Keratinocyte (primary cell): ENCODE results near the gene MAP7D1. TPM values are rescaled to one million over a fixed set of nuclear protein-coding genes. Genes with fewer than 3 reads are reported as not detected.
A peak's percentile ranks its signal among the peaks of the same experiment; 100 is the strongest.

ENCODE experiments used
- DNase-seq: peaks from one replicate; pipeline ENCODE4 v3.0.0-alpha.2; 2011; ENCODE audit warnings: low read depth, missing footprints, low spot score
- FAIRE-seq: peaks from 2 replicates; lab custom pipeline; 2011; peaks lifted over from hg19 to GRCh38; lab: Jason Lieb, UNC
- H2AFZ ChIP-seq: 2 replicates; pipeline ENCODE4 v1.6.0; 2012; ENCODE audit warnings: low read length, control low read depth, inconsistent platforms; ENCODE audit not compliant: control insufficient read depth
- H3K27ac ChIP-seq: 2 replicates; pipeline ENCODE4 v1.5.1; 2011; ENCODE audit warnings: low read length; ENCODE audit not compliant: control insufficient read depth, insufficient read depth
- H3K27me3 ChIP-seq: 3 replicates; pipeline ENCODE4 v1.6.0; 2011; ENCODE audit warnings: low read length; ENCODE audit not compliant: control insufficient read depth, insufficient read depth; ENCODE audit errors: extremely low read depth
- H3K36me3 ChIP-seq, 2 experiments: 2 replicates in 1 of 2; 3 replicates in 1 of 2; pipeline ENCODE4 v1.5.1; 2011; ENCODE audit warnings: low read length in 2 of 2, mild to moderate bottlenecking in 1 of 2; ENCODE audit not compliant: control insufficient read depth in 2 of 2, insufficient read depth in 2 of 2; ENCODE audit errors: extremely low read depth in 1 of 2
- H3K4me1 ChIP-seq: 3 replicates; pipeline ENCODE4 v1.5.1; 2011; ENCODE audit warnings: low read length; ENCODE audit not compliant: control insufficient read depth, insufficient read depth; ENCODE audit errors: extremely low read depth
- H3K4me2 ChIP-seq: 3 replicates; pipeline ENCODE4 v1.6.0; 2011; ENCODE audit warnings: low read depth, low read length; ENCODE audit not compliant: control insufficient read depth, insufficient read depth; ENCODE audit errors: extremely low read depth
- H3K4me3 ChIP-seq, 3 experiments: fragments of 200-600 bp in 1 of 3; sonication (generic) in 1 of 3; 2 replicates in 2 of 3; 3 replicates in 1 of 3; pipeline ENCODE4 v1.5.1; 2011 to 2016; ENCODE audit warnings: low read length in 3 of 3, mild to moderate bottlenecking in 3 of 3, control low read depth in 2 of 3, inconsistent platforms in 1 of 3, low read depth in 1 of 3, mixed read lengths in 1 of 3, mixed run types in 1 of 3, moderate library complexity in 1 of 3; ENCODE audit not compliant: control insufficient read depth in 2 of 3, insufficient read depth in 2 of 3; ENCODE audit errors: extremely low read depth in 1 of 3
- H3K79me2 ChIP-seq: 2 replicates; pipeline ENCODE4 v1.6.0; 2012; ENCODE audit warnings: low read length; ENCODE audit not compliant: control insufficient read depth, insufficient read depth
- H3K9ac ChIP-seq: 3 replicates; pipeline ENCODE4 v1.6.0; 2011; ENCODE audit warnings: low read length; ENCODE audit not compliant: control insufficient read depth, insufficient read depth; ENCODE audit errors: extremely low read depth
- H3K9me1 ChIP-seq: 3 replicates; pipeline ENCODE4 v1.6.0; 2011; ENCODE audit warnings: low read length; ENCODE audit not compliant: control insufficient read depth, insufficient read depth; ENCODE audit errors: extremely low read depth
- H3K9me3 ChIP-seq: 2 replicates; pipeline ENCODE4 v1.5.1; 2012; ENCODE audit warnings: low read depth, low read length; ENCODE audit not compliant: control insufficient read depth
- H4K20me1 ChIP-seq: 3 replicates; pipeline ENCODE4 v1.6.0; 2011; ENCODE audit warnings: low read length; ENCODE audit not compliant: control insufficient read depth, insufficient read depth; ENCODE audit errors: extremely low read depth
- CTCF ChIP-seq, 3 experiments: IDR thresholded peaks in 1 of 3; conservative IDR thresholded peaks in 1 of 3; optimal IDR thresholded peaks in 1 of 3; 2 replicates in 2 of 3; 3 replicates in 1 of 3; pipeline versions ENCODE3 to v1.5.1; 2011; ENCODE audit warnings: low read length in 3 of 3, mild to moderate bottlenecking in 3 of 3, moderate library complexity in 2 of 3, control low read depth in 1 of 3, inconsistent platforms in 1 of 3; ENCODE audit not compliant: insufficient read depth in 2 of 3; ENCODE audit errors: extremely low read depth in 1 of 3
- EZH2 ChIP-seq: IDR thresholded peaks from one replicate; pipeline ENCODE4 v1.6.1; 2012; ENCODE audit warnings: inconsistent platforms, mild to moderate bottlenecking, low read length, moderate library complexity
- dilution Hi-C: fragments of 300-500 bp; cut with MboI; formaldehyde crosslinking; loops from one replicate; pipeline ENCODE4 v1.7.0; 2020; ENCODE audit warnings: low sequenced_read_pairs; ENCODE audit not compliant: extremely low pct_ligation_motif_present
- polyA plus RNA-seq, 5 experiments: library from polyadenylated mRNA; depleted of rRNA in 3 of 5; stranded (reverse) in 3 of 5; stranded (forward) in 1 of 5; unstranded in 1 of 5; fragments of >200 nt; gene quantifications; 1 replicate in 1 of 5; 2 replicates in 3 of 5; 3 replicates in 1 of 5; pipeline versions ENCODE4 v1.2.1 to v1.2.3, GENCODE V29; 2011 to 2012; ENCODE audit warnings: missing spikeins in 2 of 5, low read depth in 1 of 5, low replicate concordance in 1 of 5

The MAP7D1 gene
- polyA plus RNA-seq, 1 donor (not counting 4 experiments of a cell fraction or from before 2014, with no cell fraction given), result 75.0 TPM

- Histone ChIP-seq H2AFZ (peak overlapping the region; percentile 74), H4K20me1 (no peaks in the 10 kb centered on the region), H3K27me3 (no peaks in the 10 kb centered on the region), H3K4me2 (peak overlapping the region; percentile 37), H3K9me1 (no peaks in the 10 kb centered on the region), H3K4me1 (peaks cover 5% of the 10 kb centered on the region), H3K27ac (no peak overlapping the region), H3K36me3 (no peaks in the 10 kb centered on the region), H3K9ac (no peak overlapping the region), H3K79me2 (no peaks in the 10 kb centered on the region), H3K4me3 (no peak overlapping the region), H3K9me3 (no peaks in the 10 kb centered on the region)
- no peak for TF ChIP-seq CTCF (optimal IDR thresholded peaks at IDR 0.05 in 1 of 3, IDR thresholded peaks at IDR 0.05 in 1 of 3, conservative IDR thresholded peaks at IDR 0.05 in 1 of 3; ENCODE audit: extremely low read depth in 1 of 3, insufficient read depth in 2 of 3, low read length in 3 of 3)
- TF ChIP-seq EZH2, result no peak
- FAIRE-seq (no peak), DNase-seq (no peak)
- dilution Hi-C loops, result no loop called here
Observed at GRCh38 chr1:36207339-36207738, 51.4 kb downstream of the MAP7D1 start.

- FAIRE-seq, result no peak
- Histone ChIP-seq H3K9me1 (no peaks in the 10 kb centered on the region), H3K27me3 (no peaks in the 10 kb centered on the region), H3K4me3 (no peak overlapping the region), H3K36me3 (no peaks in the 10 kb centered on the region), H3K9me3 (no peaks in the 10 kb centered on the region), H3K4me1 (peaks cover 5% of the 10 kb centered on the region), H2AFZ (no peak overlapping the region), H4K20me1 (no peaks in the 10 kb centered on the region), H3K79me2 (no peaks in the 10 kb centered on the region), H3K9ac (no peak overlapping the region), H3K4me2 (no peak overlapping the region), H3K27ac (no peak overlapping the region)
- dilution Hi-C loops, result no loop called here
- no peak for DNase-seq
- no peak for TF ChIP-seq EZH2
- TF ChIP-seq CTCF (optimal IDR thresholded peaks at IDR 0.05 in 1 of 3, IDR thresholded peaks at IDR 0.05 in 1 of 3, conservative IDR thresholded peaks at IDR 0.05 in 1 of 3; ENCODE audit: extremely low read depth in 1 of 3, insufficient read depth in 2 of 3, low read length in 3 of 3), result no peak
Observed at GRCh38 chr1:36208978-36209703, 53.2 kb downstream of the MAP7D1 start.
